B cell (primary cell): ENCODE data around the gene KCNC2. TPM values are rescaled to one million over a fixed set of nuclear protein-coding genes. Genes with fewer than 3 reads are reported as not detected.

Experiments
- ATAC-seq: fragments of 200-7000 bp; cut with Tn5 transposase; one replicate; pipeline ENCODE4 v1.10.0; 2021; ENCODE audit warnings: low read depth, mild to moderate bottlenecking, moderate number of reproducible peaks, moderate library complexity
- CTCF ChIA-PET: fragments of 350-600 bp; sonication (Branson Sonifier 250); formaldehyde crosslinking; loops from one replicate; lab custom pipeline; 2021; ENCODE audit warnings: antibody characterized with exemption, inconsistent platforms; lab: Charles Lee
- POLR2A ChIA-PET: fragments of 350-600 bp; sonication (Branson Sonifier 250); formaldehyde crosslinking; loops from one replicate; lab custom pipeline; 2021; ENCODE audit warnings: antibody characterized with exemption; lab: Charles Lee
- DNase-seq: peaks from one replicate; pipeline ENCODE4 v3.0.0; 2013
- H2AFZ ChIP-seq: 2 replicates; pipeline ENCODE4 v1.6.1; 2012; ENCODE audit warnings: mild to moderate bottlenecking, low read depth, low read length; ENCODE audit not compliant: insufficient read depth, poor library complexity, severe bottlenecking
- H3K27ac ChIP-seq, 2 donors: 1 replicate in 1 of 2; 2 replicates in 1 of 2; pipeline ENCODE4 v1.5.1; 2012 to 2013; ENCODE audit warnings: low read length in 2 of 2, mild to moderate bottlenecking in 2 of 2, moderate library complexity in 1 of 2
- H3K27me3 ChIP-seq, 4 experiments: fragments of 200-600 bp in 1 of 4; sonication (generic) in 1 of 4; replicated peaks in 1 of 4; 1 replicate in 2 of 4; 2 replicates in 2 of 4; pipeline versions ENCODE4 v1.6.1 to v1.7.0; 2013 to 2016; ENCODE audit warnings: low read length in 3 of 4, mild to moderate bottlenecking in 2 of 4, mixed read lengths in 1 of 4, moderate library complexity in 1 of 4; ENCODE audit not compliant: insufficient read depth in 4 of 4, control insufficient read depth in 3 of 4; ENCODE audit errors: control extremely low read depth in 1 of 4
- H3K36me3 ChIP-seq, 2 experiments: replicated peaks in 1 of 2; 1 replicate in 1 of 2; 2 replicates in 1 of 2; pipeline versions ENCODE4 v1.6.1 to v1.7.1; 2013; ENCODE audit warnings: low read length in 1 of 2; ENCODE audit not compliant: insufficient read depth in 2 of 2, control insufficient read depth in 1 of 2; ENCODE audit errors: control extremely low read depth in 1 of 2, extremely low read depth in 1 of 2
- H3K4me1 ChIP-seq, 2 donors: fragments of 200-600 bp in 1 of 2; sonication (generic) in 1 of 2; 1 replicate in 1 of 2; 2 replicates in 1 of 2; pipeline versions ENCODE4 v1.5.1 to v1.6.1; 2013 to 2017; ENCODE audit warnings: low read length in 2 of 2; ENCODE audit not compliant: control insufficient read depth in 2 of 2, insufficient read depth in 2 of 2
- H3K4me2 ChIP-seq: replicated peaks from 2 replicates; pipeline ENCODE3; 2012; ENCODE audit warnings: mild to moderate bottlenecking, low read depth, low read length; ENCODE audit not compliant: poor library complexity, severe bottlenecking
- H3K4me3 ChIP-seq, 5 experiments: fragments of 200-600 bp in 1 of 5; sonication (generic) in 1 of 5; 1 replicate in 3 of 5; 2 replicates in 2 of 5; pipeline versions ENCODE4 v1.5.1 to v1.7.0; 2011 to 2016; ENCODE audit warnings: low read length in 4 of 5, mild to moderate bottlenecking in 4 of 5, low read depth in 2 of 5, control low read depth in 1 of 5, moderate library complexity in 1 of 5; ENCODE audit not compliant: insufficient read depth in 1 of 5; ENCODE audit errors: control extremely low read depth in 1 of 5, extremely low read depth in 1 of 5
- H3K79me2 ChIP-seq: fragments of 200-600 bp; sonication (generic); one replicate; pipeline ENCODE4 v1.6.0; 2016; ENCODE audit warnings: low read length; ENCODE audit not compliant: control insufficient read depth, insufficient read depth
- H3K9ac ChIP-seq: fragments of 200-600 bp; sonication (generic); 2 replicates; pipeline ENCODE4 v1.6.1; 2017; ENCODE audit warnings: mild to moderate bottlenecking, low read length, moderate library complexity
- H3K9me3 ChIP-seq, 3 donors: one replicate each; pipeline versions ENCODE4 v1.6.1 to v1.7.1; 2013; ENCODE audit warnings: low read length in 2 of 3; ENCODE audit not compliant: control insufficient read depth in 2 of 3, insufficient read depth in 1 of 3; ENCODE audit errors: control extremely low read depth in 1 of 3
- H4K20me1 ChIP-seq: 2 replicates; pipeline ENCODE4 v1.6.0; 2012; ENCODE audit warnings: mild to moderate bottlenecking, low read length; ENCODE audit not compliant: insufficient read depth, control insufficient read depth, poor library complexity, severe bottlenecking
- H3K27ac Mint-ChIP-seq: one replicate; pipeline ENCODE4 v1.8.0; 2021; ENCODE audit warnings: mixed read lengths
- H3K27me3 Mint-ChIP-seq: one replicate; pipeline ENCODE4 v1.8.0; 2021; ENCODE audit warnings: mixed read lengths
- H3K4me1 Mint-ChIP-seq: one replicate; pipeline ENCODE4 v1.8.0; 2021; ENCODE audit warnings: mixed read lengths
- H3K4me3 Mint-ChIP-seq: one replicate; pipeline ENCODE4 v1.8.0; 2021; ENCODE audit warnings: mixed read lengths
- H3K9me3 Mint-ChIP-seq: one replicate; pipeline ENCODE4 v1.8.0; 2022; ENCODE audit warnings: mixed read lengths; ENCODE audit not compliant: insufficient read depth
- EZH2 ChIP-seq: IDR thresholded peaks from 2 replicates; pipeline ENCODE4 v1.6.1; 2012; ENCODE audit warnings: borderline replicate concordance, low read depth, mild to moderate bottlenecking, moderate library complexity, low read length; ENCODE audit not compliant: insufficient read depth, poor library complexity, severe bottlenecking
- WGBS: methylation state at CpG from one replicate; pipeline ENCODE4 v1.1.5; 2013; ENCODE audit warnings: missing lambda C conversion rate; ENCODE audit not compliant: insufficient coverage; 5-methylcytosine and 5-hydroxymethylcytosine counted together
- intact Hi-C: fragments of 100-400 bp; cut with micrococcal nuclease; formaldehyde crosslinking; loops from one replicate; pipeline ENCODE4 v1.10.0; 2022
- polyA plus RNA-seq: library from polyadenylated mRNA; depleted of rRNA; stranded (reverse); fragments of >200 nt; gene quantifications from 2 replicates; pipeline ENCODE4 v1.2.3, GENCODE V29; 2012
- total RNA-seq, 2 donors: library from RNA; stranded (reverse); fragments of 120-200 nt in 1 of 2; gene quantifications; 1 replicate in 1 of 2; 2 replicates in 1 of 2; pipeline versions ENCODE4 v1.2.3 to v1.2.4, GENCODE V29; 2013 to 2022
- TF ChIP-seq, protein P1 (sequence below): fragments of 200-600 bp; IDR thresholded peaks from one replicate; pipeline ENCODE4 v1.8.0; 2022; ENCODE audit warnings: antibody characterized with exemption, mild to moderate bottlenecking

The KCNC2 gene
- total and polyA plus RNA-seq, 2 donors (not counting 1 experiment from before 2014, with no cell fraction given) = not detected

DNA sequence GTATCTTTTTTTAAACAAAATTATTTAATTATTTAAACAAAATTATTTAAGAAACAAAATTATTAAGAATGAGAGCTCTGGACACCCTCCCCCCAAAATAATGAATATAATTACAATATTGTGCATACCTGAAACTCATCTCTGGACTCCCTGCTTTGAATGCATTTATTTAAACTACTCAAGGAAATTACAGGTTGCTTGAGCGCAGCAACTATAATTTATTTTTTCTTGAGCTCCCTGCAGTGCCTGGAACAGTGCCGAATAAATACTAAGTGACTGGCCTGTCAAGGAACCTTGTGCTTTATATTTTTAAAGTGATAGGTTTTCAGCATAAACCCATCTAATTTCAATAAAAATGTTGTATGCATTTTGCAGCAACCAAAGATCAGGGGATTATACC, 93.9 kb downstream of the KCNC2 start:
- TF ChIP-seq EZH2 = no peak
- Histone ChIP-seq H3K27ac (no peak overlapping the region), H3K36me3 (no peaks in the 10 kb centered on the region), H3K4me3 (no peak overlapping the region), H3K9ac (no peak overlapping the region), H3K4me2 (no peak overlapping the region), H3K9me3 (no peaks in the 10 kb centered on the region), H3K27me3 (no peaks in the 10 kb centered on the region), H3K79me2 (no peaks in the 10 kb centered on the region), H4K20me1 (no peaks in the 10 kb centered on the region), H3K4me1 (no peaks in the 10 kb centered on the region), H2AFZ (no peak overlapping the region)
- DNase-seq (no peak), ATAC-seq (no peak)
- no peaks in the 10 kb centered on the region for H3K9me3 Mint-ChIP-seq
- ChIA-PET POLR2A (no interaction called here), CTCF (no interaction called here)
- no peak overlapping the region for H3K4me3 Mint-ChIP-seq
- no peaks in the 10 kb centered on the region for H3K27me3 Mint-ChIP-seq
- H3K4me1 Mint-ChIP-seq = no peaks in the 10 kb centered on the region
- intact Hi-C loops = no loop called here
- H3K27ac Mint-ChIP-seq = no peak overlapping the region
- WGBS = no CpG with 5 or more reads among the region's 2 CpGs

DNA sequence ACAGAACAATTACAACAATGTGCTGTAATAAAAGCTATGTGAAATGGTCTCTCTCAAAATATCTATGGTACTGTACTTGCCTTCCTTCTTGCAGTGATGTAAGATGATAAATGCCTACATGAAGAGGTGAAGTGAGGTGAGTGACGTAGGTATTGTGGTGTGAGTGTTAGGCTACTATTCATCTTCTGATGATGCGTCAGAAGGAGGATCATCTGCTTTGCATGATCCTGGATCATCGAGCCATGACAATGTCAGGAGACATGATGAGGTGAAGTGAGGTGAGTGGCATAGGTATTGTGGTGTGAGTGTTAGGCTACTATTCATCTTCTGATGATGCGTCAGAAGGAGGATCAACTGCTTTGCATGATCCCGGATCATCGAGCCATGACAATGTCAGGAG, 105.8 kb downstream of the KCNC2 start:
- WGBS = 88% methylated on average over 5 of the region's 6 CpGs
- Mint-ChIP-seq H3K4me1 (no peaks in the 10 kb centered on the region), H3K4me3 (no peak overlapping the region), H3K27me3 (no peaks in the 10 kb centered on the region), H3K9me3 (no peaks in the 10 kb centered on the region), H3K27ac (no peak overlapping the region)
- H4K20me1 ChIP-seq = no peaks in the 10 kb centered on the region
- ChIA-PET CTCF (no interaction called here), POLR2A (no interaction called here)
- H3K4me2 ChIP-seq = no peak overlapping the region
- H3K27ac ChIP-seq = no peak overlapping the region
- H3K4me1 ChIP-seq = no peaks in the 10 kb centered on the region
- H3K9me3 ChIP-seq = no peaks in the 10 kb centered on the region
- no peak for ATAC-seq
- no peak overlapping the region for H3K9ac ChIP-seq
- H3K36me3 ChIP-seq = no peaks in the 10 kb centered on the region
- TF ChIP-seq, protein P1, sequence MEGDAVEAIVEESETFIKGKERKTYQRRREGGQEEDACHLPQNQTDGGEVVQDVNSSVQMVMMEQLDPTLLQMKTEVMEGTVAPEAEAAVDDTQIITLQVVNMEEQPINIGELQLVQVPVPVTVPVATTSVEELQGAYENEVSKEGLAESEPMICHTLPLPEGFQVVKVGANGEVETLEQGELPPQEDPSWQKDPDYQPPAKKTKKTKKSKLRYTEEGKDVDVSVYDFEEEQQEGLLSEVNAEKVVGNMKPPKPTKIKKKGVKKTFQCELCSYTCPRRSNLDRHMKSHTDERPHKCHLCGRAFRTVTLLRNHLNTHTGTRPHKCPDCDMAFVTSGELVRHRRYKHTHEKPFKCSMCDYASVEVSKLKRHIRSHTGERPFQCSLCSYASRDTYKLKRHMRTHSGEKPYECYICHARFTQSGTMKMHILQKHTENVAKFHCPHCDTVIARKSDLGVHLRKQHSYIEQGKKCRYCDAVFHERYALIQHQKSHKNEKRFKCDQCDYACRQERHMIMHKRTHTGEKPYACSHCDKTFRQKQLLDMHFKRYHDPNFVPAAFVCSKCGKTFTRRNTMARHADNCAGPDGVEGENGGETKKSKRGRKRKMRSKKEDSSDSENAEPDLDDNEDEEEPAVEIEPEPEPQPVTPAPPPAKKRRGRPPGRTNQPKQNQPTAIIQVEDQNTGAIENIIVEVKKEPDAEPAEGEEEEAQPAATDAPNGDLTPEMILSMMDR = no peak
- no peak for TF ChIP-seq EZH2
- H3K27me3 ChIP-seq = no peaks in the 10 kb centered on the region
- DNase-seq = no peak
- no peaks in the 10 kb centered on the region for H3K79me2 ChIP-seq
- H2AFZ ChIP-seq = no peak overlapping the region
- intact Hi-C loops = no loop called here
- no peak overlapping the region for H3K4me3 ChIP-seq
